Activated gamma-delta T cell treated with anti-CD3 and anti-CD28 coated beads, Interleukin-2, amount 50 U/mL, for 16 hours (primary cell): ENCODE results near the gene ATP6V0E1.

Source experiments
- DNase-seq: peaks from one replicate; pipeline ENCODE4 v3.0.0-alpha.2; 2020; ENCODE audit warnings: low read depth

The ATP6V0E1 gene

DNA sequence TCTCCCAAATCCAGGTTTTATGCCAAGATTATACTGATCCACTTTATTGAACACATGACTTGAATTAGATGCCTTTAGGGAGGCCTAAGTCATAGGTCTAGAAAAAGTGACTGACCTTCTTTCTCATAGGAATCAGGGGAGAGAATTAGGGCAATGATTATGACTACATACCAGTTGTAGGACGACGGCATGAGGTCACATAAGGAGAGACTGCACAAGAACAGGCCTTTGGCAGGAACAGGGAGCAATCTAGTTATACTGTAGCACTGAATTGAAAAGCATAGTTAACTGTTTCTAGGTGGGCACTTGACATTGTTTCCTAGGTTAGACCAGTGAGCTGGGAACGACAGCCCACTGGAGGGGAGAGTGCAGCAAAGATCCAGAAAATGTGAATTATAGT lies 95.3 kb downstream of the ATP6V0E1 start:
- no peak for DNase-seq
